ENCODE data around the gene PARD3. TPM values are rescaled to one million over a fixed set of nuclear protein-coding genes. Genes with fewer than 3 reads are reported as not detected.

The PARD3 gene
- total and polyA plus RNA-seq, 7 experiments from 2014 or later = 0.19 to 1.2 (median 0.43) TPM

GRCh38 chr10:34535872-34536271 is 279.2 kb downstream of the PARD3 start:
- Mint-ChIP-seq H3K27me3 (peaks cover 0 to 14% (median 10%) of the 10 kb centered on the region in 5 donors), H3K4me1 (peaks cover 0 to 14% (median 0%) of the 10 kb centered on the region in 7 donors), H3K36me3 (peaks cover 0 to 4% (median 0%) of the 10 kb centered on the region in 5 donors), H3K9me3 (peaks cover 0 to 12% (median 2%) of the 10 kb centered on the region in 11 donors), H3K27ac (no peak overlapping the region), H3K4me3 (no peak overlapping the region)
- ATAC-seq = no peak
- Histone ChIP-seq H3K4me3 (ENCODE audit: low read length) (no peak overlapping the region), H3K9me3 (ENCODE audit: control insufficient read depth in 2 of 3, low read length in 3 of 3) (no peaks in the 10 kb centered on the region), H3K27ac (ENCODE audit: low read depth, low read length) (no peak overlapping the region), H3K27me3 (ENCODE audit: control insufficient read depth in 2 of 2, insufficient read depth in 2 of 2, low read length in 2 of 2) (no peaks in the 10 kb centered on the region), H3K4me1 (ENCODE audit: control insufficient read depth in 2 of 2, insufficient read depth in 2 of 2, low read length in 2 of 2) (no peaks in the 10 kb centered on the region), H3K36me3 (ENCODE audit: control insufficient read depth in 2 of 3, insufficient read depth in 3 of 3, low read length in 3 of 3) (no peaks in the 10 kb centered on the region)
- intact Hi-C loops (cut with micrococcal nuclease) = no loop called here
- ChIA-PET CTCF (no interaction called here), POLR2A (no interaction called here)
- no peak for DNase-seq

- Mint-ChIP-seq H3K9me3 (peaks cover 0 to 12% (median 2%) of the 10 kb centered on the region in 11 donors), H3K36me3 (peaks cover 0 to 4% (median 0%) of the 10 kb centered on the region in 5 donors), H3K4me3 (no peak overlapping the region), H3K27me3 (peaks cover 0 to 13% (median 4%) of the 10 kb centered on the region in 5 donors), H3K27ac (peak overlapping the region in 1 of 9 donors; percentile 28), H3K4me1 (no peaks in the 10 kb centered on the region)
- ChIA-PET CTCF (no interaction called here), POLR2A (no interaction called here)
- Histone ChIP-seq H3K36me3 (ENCODE audit: control insufficient read depth in 2 of 3, insufficient read depth in 3 of 3, low read length in 3 of 3) (no peaks in the 10 kb centered on the region), H3K9me3 (ENCODE audit: control insufficient read depth in 2 of 3, low read length in 3 of 3) (no peaks in the 10 kb centered on the region), H3K4me3 (ENCODE audit: low read length) (no peak overlapping the region), H3K27ac (ENCODE audit: low read depth, low read length) (no peak overlapping the region), H3K27me3 (ENCODE audit: control insufficient read depth in 2 of 2, insufficient read depth in 2 of 2, low read length in 2 of 2) (no peaks in the 10 kb centered on the region), H3K4me1 (ENCODE audit: control insufficient read depth in 2 of 2, insufficient read depth in 2 of 2, low read length in 2 of 2) (no peaks in the 10 kb centered on the region)
- DNase-seq = no peak
- intact Hi-C loops (cut with micrococcal nuclease) = no loop called here
- ATAC-seq = no peak
Measured at GRCh38 chr10:34530778-34531177, 284.3 kb downstream of the PARD3 start.

- DNase-seq = no peak
- Histone ChIP-seq H3K9me3 (ENCODE audit: control insufficient read depth in 2 of 3, low read length in 3 of 3) (no peaks in the 10 kb centered on the region), H3K27me3 (ENCODE audit: control insufficient read depth in 2 of 2, insufficient read depth in 2 of 2, low read length in 2 of 2) (no peaks in the 10 kb centered on the region), H3K36me3 (ENCODE audit: control insufficient read depth in 2 of 3, insufficient read depth in 3 of 3, low read length in 3 of 3) (no peaks in the 10 kb centered on the region), H3K4me3 (ENCODE audit: low read length) (no peak overlapping the region), H3K4me1 (ENCODE audit: control insufficient read depth in 2 of 2, insufficient read depth in 2 of 2, low read length in 2 of 2) (no peaks in the 10 kb centered on the region), H3K27ac (ENCODE audit: low read depth, low read length) (no peak overlapping the region)
- intact Hi-C loops (cut with micrococcal nuclease) = no loop called here
- Mint-ChIP-seq H3K27me3 (peaks cover 0 to 13% (median 0%) of the 10 kb centered on the region in 5 donors), H3K4me1 (no peaks in the 10 kb centered on the region), H3K36me3 (peaks cover 0 to 4% (median 0%) of the 10 kb centered on the region in 5 donors), H3K9me3 (peaks cover 0 to 12% (median 2%) of the 10 kb centered on the region in 11 donors), H3K27ac (no peak overlapping the region), H3K4me3 (no peak overlapping the region)
- no peak for ATAC-seq
- CTCF ChIA-PET = no interaction called here
- POLR2A ChIA-PET = no interaction called here
Measured at GRCh38 chr10:34528320-34528719, 286.8 kb downstream of the PARD3 start.

GRCh38 chr10:34526758-34527730 is 288.1 kb downstream of the PARD3 start:
- H3K27me3 Mint-ChIP-seq = peaks cover 0 to 8% (median 0%) of the 10 kb centered on the region in 5 donors
- intact Hi-C loops (cut with micrococcal nuclease) = no loop called here

GRCh38 chr10:34526186-34526585 is 288.9 kb downstream of the PARD3 start:
- no peaks in the 10 kb centered on the region for H3K4me1 ChIP-seq (ENCODE audit: control insufficient read depth in 2 of 2, insufficient read depth in 2 of 2, low read length in 2 of 2)
- no peak for ATAC-seq
- peaks cover 0 to 3% (median 0%) of the 10 kb centered on the region in 11 donors for H3K9me3 Mint-ChIP-seq
- intact Hi-C loops (cut with micrococcal nuclease) = no loop called here
- no peak overlapping the region for H3K4me3 ChIP-seq (ENCODE audit: low read length)
- ChIA-PET POLR2A (no interaction called here), CTCF (no interaction called here)
- DNase-seq = no peak
- H3K4me3 Mint-ChIP-seq = no peak overlapping the region
- peaks cover 0 to 8% (median 0%) of the 10 kb centered on the region in 7 donors for H3K4me1 Mint-ChIP-seq
- no peak overlapping the region for H3K27ac ChIP-seq (ENCODE audit: low read depth, low read length)
- no peaks in the 10 kb centered on the region for H3K36me3 ChIP-seq (ENCODE audit: control insufficient read depth in 2 of 3, insufficient read depth in 3 of 3, low read length in 3 of 3)
- H3K9me3 ChIP-seq (ENCODE audit: control insufficient read depth in 2 of 3, low read length in 3 of 3) = no peaks in the 10 kb centered on the region
- H3K36me3 Mint-ChIP-seq = no peaks in the 10 kb centered on the region
- peaks cover 0 to 8% (median 0%) of the 10 kb centered on the region in 5 donors for H3K27me3 Mint-ChIP-seq
- H3K27ac Mint-ChIP-seq = no peak overlapping the region
- H3K27me3 ChIP-seq (ENCODE audit: control insufficient read depth in 2 of 2, insufficient read depth in 2 of 2, low read length in 2 of 2) = no peaks in the 10 kb centered on the region

More at GRCh38 chr10:34526758-34527730, 288.1 kb downstream of the PARD3 start:
- ATAC-seq (no peak), DNase-seq (no peak)
- Histone ChIP-seq H3K36me3 (ENCODE audit: control insufficient read depth in 2 of 3, insufficient read depth in 3 of 3, low read length in 3 of 3) (no peaks in the 10 kb centered on the region), H3K4me3 (ENCODE audit: low read length) (no peak overlapping the region), H3K9me3 (ENCODE audit: control insufficient read depth in 2 of 3, low read length in 3 of 3) (no peaks in the 10 kb centered on the region), H3K4me1 (ENCODE audit: control insufficient read depth in 2 of 2, insufficient read depth in 2 of 2, low read length in 2 of 2) (no peaks in the 10 kb centered on the region), H3K27me3 (ENCODE audit: control insufficient read depth in 2 of 2, insufficient read depth in 2 of 2, low read length in 2 of 2) (no peaks in the 10 kb centered on the region), H3K27ac (ENCODE audit: low read depth, low read length) (no peak overlapping the region)
- H3K4me3 Mint-ChIP-seq = no peak overlapping the region
- peaks cover 0 to 4% (median 0%) of the 10 kb centered on the region in 5 donors for H3K36me3 Mint-ChIP-seq
- peaks cover 0 to 8% (median 0%) of the 10 kb centered on the region in 7 donors for H3K4me1 Mint-ChIP-seq
- ChIA-PET CTCF (no interaction called here), POLR2A (no interaction called here)
- H3K9me3 Mint-ChIP-seq = peaks cover 0 to 8% (median 2%) of the 10 kb centered on the region in 11 donors
- no peak overlapping the region for H3K27ac Mint-ChIP-seq

- intact Hi-C loops (cut with micrococcal nuclease) = no loop called here
- no peak overlapping the region for H3K4me3 Mint-ChIP-seq
- Histone ChIP-seq H3K4me3 (ENCODE audit: low read length) (no peak overlapping the region), H3K27ac (ENCODE audit: low read depth, low read length) (no peak overlapping the region), H3K9me3 (ENCODE audit: control insufficient read depth in 2 of 3, low read length in 3 of 3) (no peaks in the 10 kb centered on the region), H3K4me1 (ENCODE audit: control insufficient read depth in 2 of 2, insufficient read depth in 2 of 2, low read length in 2 of 2) (no peaks in the 10 kb centered on the region), H3K27me3 (ENCODE audit: control insufficient read depth in 2 of 2, insufficient read depth in 2 of 2, low read length in 2 of 2) (no peaks in the 10 kb centered on the region), H3K36me3 (ENCODE audit: control insufficient read depth in 2 of 3, insufficient read depth in 3 of 3, low read length in 3 of 3) (no peaks in the 10 kb centered on the region)
- POLR2A ChIA-PET = no interaction called here
- H3K9me3 Mint-ChIP-seq = peaks cover 0 to 3% (median 0%) of the 10 kb centered on the region in 11 donors
- CTCF ChIA-PET = no interaction called here
- H3K4me1 Mint-ChIP-seq = peaks cover 0 to 8% (median 0%) of the 10 kb centered on the region in 7 donors
- no peak for ATAC-seq
- DNase-seq = no peak
- H3K36me3 Mint-ChIP-seq = no peaks in the 10 kb centered on the region
- H3K27me3 Mint-ChIP-seq = peaks cover 0 to 8% (median 0%) of the 10 kb centered on the region in 5 donors
- no peak overlapping the region for H3K27ac Mint-ChIP-seq
Measured at GRCh38 chr10:34524369-34525091, 290.6 kb downstream of the PARD3 start.

Data from naive thymus-derived CD4-positive, alpha-beta T cell (primary cell).